ENCODE data around the gene GRIN2D. TPM values are rescaled to one million over a fixed set of nuclear protein-coding genes. Genes with fewer than 3 reads are reported as not detected.

The GRIN2D gene
- polyA plus RNA-seq, 4 donors: 0.39 to 0.66 (median 0.54) TPM

- DNase-seq (ENCODE audit: low read depth in 4 of 4, low spot score in 3 of 4): no peak
Measured at GRCh38 chr19:48428670-48429069, 35.2 kb downstream of the GRIN2D start.

- DNase-seq (ENCODE audit: low read depth in 4 of 4, low spot score in 3 of 4): no peak
Measured at GRCh38 chr19:48433337-48433736, 39.9 kb downstream of the GRIN2D start.

GRCh38 chr19:48436586-48436985, 43.1 kb downstream of the GRIN2D start:
- no peak for DNase-seq (ENCODE audit: low read depth in 4 of 4, low spot score in 3 of 4)

GRCh38 chr19:48441360-48442050, 48.0 kb downstream of the GRIN2D start:
- DNase-seq (ENCODE audit: low read depth in 4 of 4, low spot score in 3 of 4): no peak

GRCh38 chr19:48442116-48443035, 48.9 kb downstream of the GRIN2D start:
- no peak for DNase-seq (ENCODE audit: low read depth in 4 of 4, low spot score in 3 of 4)

DNA sequence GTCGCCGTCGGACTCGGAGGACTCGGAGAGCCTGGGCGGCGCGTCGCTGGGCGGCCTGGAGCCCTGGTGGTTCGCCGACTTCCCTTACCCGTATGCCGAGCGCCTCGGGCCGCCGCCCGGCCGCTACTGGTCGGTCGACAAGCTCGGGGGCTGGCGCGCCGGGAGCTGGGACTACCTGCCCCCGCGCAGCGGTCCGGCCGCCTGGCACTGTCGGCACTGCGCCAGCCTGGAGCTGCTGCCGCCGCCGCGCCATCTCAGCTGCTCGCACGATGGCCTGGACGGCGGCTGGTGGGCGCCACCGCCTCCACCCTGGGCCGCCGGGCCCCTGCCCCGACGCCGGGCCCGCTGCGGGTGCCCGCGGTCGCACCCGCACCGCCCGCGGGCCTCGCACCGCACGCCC, 49.8 kb downstream of the GRIN2D start:
- DNase-seq (ENCODE audit: low read depth in 4 of 4, low spot score in 3 of 4): no peak

Other genes with a start within 250 kb of the GRIN2D start
- gene LIG1, start 223.3 kb upstream of the GRIN2D start, polyA plus RNA-seq (ENCODE audit: insufficient read length in 4 of 4): 10 to 100 TPM; 58.6 to 66.4 (median 61.0) TPM
- gene ZSWIM9, start 223.0 kb upstream of the GRIN2D start, polyA plus RNA-seq (ENCODE audit: insufficient read length in 4 of 4): 10 to 100 TPM in 1 of 4 donors, 1 to 10 TPM in 3; 7.5 to 10.4 (median 8.8) TPM
- gene CARD8, start 137.8 kb upstream of the GRIN2D start, polyA plus RNA-seq (ENCODE audit: insufficient read length in 4 of 4): 10 to 100 TPM; 49.3 to 62.6 (median 58.7) TPM
- gene ZNF114, start 123.6 kb upstream of the GRIN2D start, polyA plus RNA-seq (ENCODE audit: insufficient read length in 4 of 4): 1 to 10 TPM; 6.1 to 9.0 (median 7.3) TPM
- 10 to 100 TPM; 56.2 to 83.3 (median 68.9) TPM for gene EMP3, start 68.1 kb upstream of the GRIN2D start, polyA plus RNA-seq (ENCODE audit: insufficient read length in 4 of 4)
- 10 to 100 TPM in 2 of 4 donors, 1 to 10 TPM in 2; 8.9 to 14.1 (median 11.2) TPM for gene TMEM143, start 29.7 kb upstream of the GRIN2D start, polyA plus RNA-seq (ENCODE audit: insufficient read length in 4 of 4)
- 1 to 10 TPM in 1 of 4 donors, under 1 TPM in 3; 0.39 to 1.2 (median 0.54) TPM for gene SYNGR4, start 29.3 kb upstream of the GRIN2D start, polyA plus RNA-seq (ENCODE audit: insufficient read length in 4 of 4)
- gene KDELR1, start 2.1 kb upstream of the GRIN2D start, polyA plus RNA-seq (ENCODE audit: insufficient read length in 4 of 4): 100 to 1,000 TPM; 231 to 265 (median 243) TPM
- 10 to 100 TPM; 22.3 to 33.5 (median 25.9) TPM for gene GRWD1, start 52.3 kb downstream of the GRIN2D start, polyA plus RNA-seq (ENCODE audit: insufficient read length in 4 of 4)
- gene KCNJ14, start 61.9 kb downstream of the GRIN2D start, polyA plus RNA-seq (ENCODE audit: insufficient read length in 4 of 4): under 1 TPM; 0.60 to 0.77 (median 0.68) TPM
- 10 to 100 TPM; 79.6 to 89.5 (median 84.3) TPM for gene CYTH2, start 75.7 kb downstream of the GRIN2D start, polyA plus RNA-seq (ENCODE audit: insufficient read length in 4 of 4)
- gene LMTK3, start 118.2 kb downstream of the GRIN2D start, polyA plus RNA-seq (ENCODE audit: insufficient read length in 4 of 4): 1 to 10 TPM; 1.7 to 3.6 (median 2.4) TPM
- gene SULT2B1, start 158.5 kb downstream of the GRIN2D start, polyA plus RNA-seq (ENCODE audit: insufficient read length in 4 of 4): under 1 TPM; 0.19 to 0.61 (median 0.38) TPM
- gene SPACA4, start 213.1 kb downstream of the GRIN2D start, polyA plus RNA-seq (ENCODE audit: insufficient read length in 4 of 4): under 1 TPM in 1 of 4 donors, not detected in 3; 0.06 TPM
- gene FAM83E, start 221.4 kb downstream of the GRIN2D start, polyA plus RNA-seq (ENCODE audit: insufficient read length in 4 of 4): 1 to 10 TPM in 3 of 4 donors, under 1 TPM in 1; 0.62 to 1.6 (median 1.1) TPM
- gene RPL18, start 225.5 kb downstream of the GRIN2D start, polyA plus RNA-seq (ENCODE audit: insufficient read length in 4 of 4): 1,000 to 10,000 TPM; 1,054 to 1,482 (median 1,060) TPM
- gene SPHK2, start 225.8 kb downstream of the GRIN2D start, polyA plus RNA-seq (ENCODE audit: insufficient read length in 4 of 4): 10 to 100 TPM; 18.6 to 30.6 (median 21.0) TPM
- gene DBP, start 243.7 kb downstream of the GRIN2D start, polyA plus RNA-seq (ENCODE audit: insufficient read length in 4 of 4): 10 to 100 TPM; 11.6 to 14.7 (median 13.2) TPM

Data from right renal pelvis (tissue), 4 donors.